Calu3 (cell line): ENCODE results near the gene MIEN1. TPM values are rescaled to one million over a fixed set of nuclear protein-coding genes. Genes with fewer than 3 reads are reported as not detected.

Experiments used
- BruUV-seq: library from RNA; stranded (reverse); fragments of 400-500 nt; replicated peaks from 2 replicates; lab custom pipeline; 2021; lab: Mats Ljungman, UMichigan
- CTCF ChIA-PET: fragments of 300-600 bp; sonication (Branson Sonifier 250); formaldehyde crosslinking; loops from one replicate; lab custom pipeline; 2022; ENCODE audit warnings: antibody characterized with exemption; lab: Charles Lee
- DNase-seq: peaks from one replicate; pipeline ENCODE4 v3.0.0; 2022
- H3K27ac Mint-ChIP-seq: one replicate; pipeline ENCODE4 v1.8.0; 2022; ENCODE audit warnings: mixed read lengths; ENCODE audit not compliant: unreplicated experiment
- H3K27me3 Mint-ChIP-seq: one replicate; pipeline ENCODE4 v1.8.0; 2022; ENCODE audit warnings: mixed read lengths; ENCODE audit not compliant: unreplicated experiment
- H3K36me3 Mint-ChIP-seq: one replicate; pipeline ENCODE4 v1.8.0; 2022; ENCODE audit warnings: mild to moderate bottlenecking, moderate library complexity, mixed read lengths; ENCODE audit not compliant: insufficient read depth, unreplicated experiment
- H3K4me1 Mint-ChIP-seq: one replicate; pipeline ENCODE4 v1.8.0; 2022; ENCODE audit warnings: mild to moderate bottlenecking, low read depth, mixed read lengths; ENCODE audit not compliant: unreplicated experiment
- H3K4me3 Mint-ChIP-seq: one replicate; pipeline ENCODE4 v1.8.0; 2022; ENCODE audit warnings: mild to moderate bottlenecking, low read depth, moderate library complexity, mixed read lengths; ENCODE audit not compliant: unreplicated experiment
- H3K9me3 Mint-ChIP-seq: one replicate; pipeline ENCODE4 v1.8.0; 2022; ENCODE audit warnings: low read depth, mixed read lengths; ENCODE audit not compliant: unreplicated experiment
- CTCF ChIP-seq: fragments of 200-600 bp; IDR thresholded peaks from one replicate; pipeline ENCODE4 v1.8.0; 2022; ENCODE audit warnings: antibody characterized with exemption; ENCODE audit not compliant: unreplicated experiment
- intact Hi-C: fragments of 100-400 bp; cut with micrococcal nuclease; formaldehyde crosslinking; loops from one replicate; pipeline ENCODE4 v1.10.0; 2022; ENCODE audit not compliant: unreplicated experiment
- total RNA-seq: library from RNA; stranded (reverse); gene quantifications from 2 replicates; pipeline ENCODE4 v1.2.3, GENCODE V29; 2022

MIEN1 gene
- total RNA-seq, 1 experiment from 2014 or later: 2,121 TPM

GRCh38 chr17:39738983-39739884 is 8.9 kb upstream of the MIEN1 start:
- H3K4me1 Mint-ChIP-seq: peaks cover 54% of the 10 kb centered on the region
- peaks cover 91% of the 10 kb centered on the region for H3K36me3 Mint-ChIP-seq
- TF ChIP-seq CTCF: no peak
- H3K4me3 Mint-ChIP-seq: peak overlapping the region; percentile 77
- H3K27ac Mint-ChIP-seq: peak overlapping the region; percentile 21
- BruUV-seq: TSS peak; percentile 25
- CTCF ChIA-PET: interaction anchor here (0.6 to 161.2 kb wide), 88 partner anchors 12 to 1301 kb away, joined by 3 to 42089 read pairs (median 8); partner anchors contain the start of genes ERBB2, FBXL20, GRB7 and GSDMB
- DNase-seq: peak; percentile 100
- intact Hi-C loops: loop anchor here (1.0 to 10.0 kb wide), 11 partner anchors 15 to 546 kb away; partner anchors contain the start of genes CDC6, IKZF3 and PSMD3
- H3K27me3 Mint-ChIP-seq: no peaks in the 10 kb centered on the region
- H3K9me3 Mint-ChIP-seq: no peaks in the 10 kb centered on the region

DNA sequence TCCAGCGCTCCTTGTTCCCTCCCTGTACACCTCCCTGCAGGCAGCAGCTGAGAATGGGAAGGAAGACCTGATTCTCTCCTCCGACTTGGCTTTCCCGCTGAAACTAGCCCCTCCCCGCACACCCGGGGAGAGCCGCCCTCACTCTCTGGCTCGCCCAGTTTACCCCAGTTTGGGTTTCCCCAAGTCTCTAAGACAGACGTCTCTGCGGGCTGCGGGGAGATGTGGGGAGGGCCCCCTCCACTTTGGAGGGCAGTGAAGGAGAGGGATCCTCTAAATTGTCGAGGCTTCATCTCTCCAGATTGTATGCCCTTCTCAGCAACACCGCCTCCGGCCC is 8.2 kb upstream of the MIEN1 start:
- Mint-ChIP-seq H3K36me3 (peaks cover 84% of the 10 kb centered on the region), H3K27me3 (no peaks in the 10 kb centered on the region), H3K4me1 (peaks cover 54% of the 10 kb centered on the region), H3K9me3 (no peaks in the 10 kb centered on the region), H3K27ac (peak overlapping the region; percentile 21), H3K4me3 (peak overlapping the region; percentile 77)
- no peak for TF ChIP-seq CTCF
- intact Hi-C loops: loop anchor here (10.0 kb wide), 1 partner anchor 546 kb away; the partner anchor contains the start of gene CDC6
- BruUV-seq: no TSS peak
- DNase-seq: peak; percentile 100
- CTCF ChIA-PET: interaction anchor here (0.6 to 161.2 kb wide), 53 partner anchors 11 to 1400 kb away, joined by 3 to 42089 read pairs (median 11); partner anchors contain the start of genes ERBB2, GRB7, GSDMB and IKZF3

GRCh38 chr17:39737760-39738567 is 7.6 kb upstream of the MIEN1 start, which contains the start of gene GRB7:
GRB7 (plus strand) TSS chr17:39737938; CDS start chr17:39742302, 4,364 bp downstream.
- peak; percentile 100 for DNase-seq
- Mint-ChIP-seq H3K4me1 (peaks cover 54% of the 10 kb centered on the region), H3K36me3 (peaks cover 80% of the 10 kb centered on the region), H3K9me3 (no peaks in the 10 kb centered on the region), H3K27ac (peak within 1 kb of the TSS; percentile 21), H3K27me3 (no peaks in the 10 kb centered on the region), H3K4me3 (peak within 1 kb of the TSS; percentile 77)
- CTCF ChIA-PET: interaction anchor here (0.5 to 161.2 kb wide), 45 partner anchors 11 to 1399 kb away, joined by 3 to 42089 read pairs (median 33); partner anchors contain the start of genes ERBB2, GRB7, GSDMA and GSDMB
- TSS peak; percentile 47 for BruUV-seq
- intact Hi-C loops: loop anchor here (10.0 kb wide), 1 partner anchor 547 kb away; the partner anchor contains the start of gene CDC6
- no peak for TF ChIP-seq CTCF

DNA sequence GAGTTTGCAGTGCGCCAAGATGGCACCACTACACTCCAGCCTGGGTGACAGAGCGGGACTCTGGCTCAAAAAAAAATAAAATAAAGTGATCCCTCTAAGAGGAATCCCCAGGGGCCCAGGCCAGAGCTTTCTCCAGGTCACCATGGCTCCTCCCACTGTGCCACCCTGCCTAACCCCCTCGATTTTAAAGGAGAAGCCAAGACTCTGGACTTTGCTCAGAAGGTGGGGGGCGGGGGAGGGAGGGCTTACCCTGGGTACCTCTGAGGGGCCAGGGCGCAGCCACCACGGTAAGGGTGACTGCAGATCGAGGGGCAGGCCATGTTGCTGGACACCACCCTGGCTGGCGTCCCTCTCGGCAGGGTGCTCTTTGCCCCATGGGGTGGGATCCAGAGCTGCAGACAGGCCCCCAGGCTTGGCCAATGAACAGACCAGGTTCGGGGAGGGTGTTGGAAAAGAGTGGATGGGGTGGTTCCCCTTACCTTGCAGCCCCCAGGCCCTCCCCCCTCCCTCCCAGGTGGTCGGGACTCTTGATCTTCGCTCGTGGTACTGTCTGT is 7.0 kb upstream of the MIEN1 start:
- peaks cover 50% of the 10 kb centered on the region for H3K4me1 Mint-ChIP-seq
- no peaks in the 10 kb centered on the region for H3K27me3 Mint-ChIP-seq
- peaks cover 80% of the 10 kb centered on the region for H3K36me3 Mint-ChIP-seq
- intact Hi-C loops: loop anchor here (10.0 kb wide), 1 partner anchor 548 kb away; the partner anchor contains the start of gene CDC6
- TF ChIP-seq CTCF: no peak
- no peak for DNase-seq
- H3K9me3 Mint-ChIP-seq: no peaks in the 10 kb centered on the region
- CTCF ChIA-PET: interaction anchor here (0.5 to 161.2 kb wide), 33 partner anchors 10 to 1125 kb away, joined by 3 to 42089 read pairs (median 9); partner anchors contain the start of genes ERBB2, GRB7, GSDMA and GSDMB
- H3K27ac Mint-ChIP-seq: peak overlapping the region; percentile 21
- peak overlapping the region; percentile 77 for H3K4me3 Mint-ChIP-seq
- no TSS peak for BruUV-seq
